Upper lobe of left lung (tissue), 6 donors: ENCODE results near the gene SF3A1. TPM values are rescaled to one million over a fixed set of nuclear protein-coding genes. Genes with fewer than 3 reads are reported as not detected.

Experiments
- ATAC-seq, 2 donors: fragments of 200-7000 bp; cut with Tn5 transposase; one replicate each; pipeline ENCODE4 v1.9.1; 2022; ENCODE audit warnings: mild to moderate bottlenecking in 2 of 2, moderate library complexity in 2 of 2; ENCODE audit not compliant: low FRiP score in 2 of 2
- DNase-seq, 2 donors: peaks; one replicate each; pipeline ENCODE4 v3.0.0-alpha.2; 2019 to 2020
- H3K27ac ChIP-seq, 4 donors: fragments of 200-600 bp; sonication (generic); one replicate each; pipeline ENCODE4 v1.5.1; 2016 to 2019
- H3K27me3 ChIP-seq, 4 donors: fragments of 200-600 bp; sonication (generic); one replicate each; pipeline ENCODE4 v1.5.1; 2017 to 2019
- H3K36me3 ChIP-seq, 4 donors: fragments of 200-600 bp; sonication (generic); one replicate each; pipeline ENCODE4 v1.5.1; 2016 to 2019
- H3K4me1 ChIP-seq, 4 donors: fragments of 200-600 bp; sonication (generic); one replicate each; pipeline ENCODE4 v1.5.1; 2018 to 2019
- H3K4me3 ChIP-seq, 4 donors: fragments of 200-600 bp; sonication (generic); one replicate each; pipeline ENCODE4 v1.5.1; 2017 to 2019; ENCODE audit warnings: mild to moderate bottlenecking in 2 of 4, moderate library complexity in 1 of 4
- H3K9me3 ChIP-seq, 4 donors: fragments of 200-600 bp; sonication (generic); one replicate each; pipeline ENCODE4 v1.5.1; 2018 to 2019
- CTCF ChIP-seq, 6 experiments: fragments of 450-650 bp in 4 of 6; fragments of 200-600 bp in 2 of 6; sonication (generic) in 2 of 6; IDR thresholded peaks; one replicate each; pipeline ENCODE4 v1.5.1; 2016 to 2019; ENCODE audit warnings: antibody characterized with exemption in 6 of 6
- EP300 ChIP-seq, 4 donors: sonication (generic); formaldehyde crosslinking; IDR thresholded peaks; one replicate each; pipeline ENCODE4 v1.5.1; 2017; ENCODE audit warnings: antibody characterized with exemption in 4 of 4, control low read depth in 2 of 4
- POLR2A ChIP-seq, 4 donors: fragments of 450-650 bp; IDR thresholded peaks; one replicate each; pipeline ENCODE4 v1.5.1; 2016 to 2017; ENCODE audit warnings: antibody characterized with exemption in 4 of 4, mild to moderate bottlenecking in 2 of 4
- POLR2AphosphoS5 ChIP-seq, 2 donors: sonication (generic); formaldehyde crosslinking; IDR thresholded peaks; one replicate each; pipeline ENCODE4 v1.5.1; 2017; ENCODE audit warnings: antibody characterized with exemption in 2 of 2
- WGBS, 2 donors: methylation state at CpG; one replicate each; pipeline ENCODE4 v1.1.5; 2017 to 2018; 5-methylcytosine and 5-hydroxymethylcytosine counted together
- total RNA-seq, 6 donors: library from RNA; depleted of rRNA in 4 of 6; stranded (reverse); fragments of >200 nt in 4 of 6; gene quantifications; one replicate each; pipeline versions ENCODE4 v1.1.0 to v1.2.1, GENCODE V29; 2016 to 2021
- donor health status: DM: no; HTN: no; CAD: no; lungs with moderate emphysema.
- donor health status: DM: no; HTN: yes; CAD: no; lungs with severe emphysema.

The SF3A1 gene
- total RNA-seq, 6 donors from 2014 or later = 89.1 to 204 (median 138) TPM

GRCh38 chr22:30296324-30296723, 60.4 kb downstream of the SF3A1 start:
- Histone ChIP-seq H3K4me1 (peaks cover 45 to 66% (median 57%) of the 10 kb centered on the region in 4 donors), H3K36me3 (peaks cover 28 to 93% (median 68%) of the 10 kb centered on the region in 4 donors), H3K9me3 (no peaks in the 10 kb centered on the region), H3K27ac (peak overlapping the region; percentile 63 to 94 (median 86)), H3K27me3 (no peaks in the 10 kb centered on the region), H3K4me3 (no peak overlapping the region)
- no peak for DNase-seq
- no peak for ATAC-seq
- WGBS, 2 donors = 92 to 96% methylated on average over 4 of the region's 4 CpGs
- TF ChIP-seq CTCF (IDR thresholded peaks at IDR 0.05) (no peak), POLR2AphosphoS5 (IDR thresholded peaks at IDR 0.05) (no peak), EP300 (IDR thresholded peaks at IDR 0.05) (no peak), POLR2A (IDR thresholded peaks at IDR 0.05) (no peak)

- Histone ChIP-seq H3K27me3 (no peaks in the 10 kb centered on the region), H3K4me1 (peaks cover 45 to 66% (median 57%) of the 10 kb centered on the region in 4 donors), H3K27ac (peak overlapping the region in 3 of 4 donors; percentile 3 to 90 (median 83)), H3K36me3 (peaks cover 28 to 85% (median 68%) of the 10 kb centered on the region in 4 donors), H3K4me3 (no peak overlapping the region), H3K9me3 (no peaks in the 10 kb centered on the region)
- ATAC-seq = no peak
- 75 to 79% methylated on average over 5 to 7 of the region's 7 CpGs for WGBS, 2 donors
- TF ChIP-seq POLR2AphosphoS5 (IDR thresholded peaks at IDR 0.05) (no peak), CTCF (IDR thresholded peaks at IDR 0.05) (no peak), POLR2A (IDR thresholded peaks at IDR 0.05) (no peak), EP300 (IDR thresholded peaks at IDR 0.05) (no peak)
- DNase-seq = no peak
Measured at GRCh38 chr22:30295576-30295975, 61.1 kb downstream of the SF3A1 start.

GRCh38 chr22:30294830-30295229, 61.9 kb downstream of the SF3A1 start:
- TF ChIP-seq CTCF (IDR thresholded peaks at IDR 0.05) (no peak), EP300 (IDR thresholded peaks at IDR 0.05) (no peak), POLR2AphosphoS5 (IDR thresholded peaks at IDR 0.05) (no peak)
- Histone ChIP-seq H3K27ac (peak overlapping the region in 3 of 4 donors; percentile 51 to 90 (median 83)), H3K36me3 (peaks cover 28 to 81% (median 66%) of the 10 kb centered on the region in 4 donors), H3K27me3 (no peaks in the 10 kb centered on the region), H3K4me3 (no peak overlapping the region), H3K9me3 (no peaks in the 10 kb centered on the region), H3K4me1 (peaks cover 50 to 70% (median 60%) of the 10 kb centered on the region in 4 donors)
- WGBS, 2 donors = 94% methylated on average over 11 of the region's 11 CpGs; no CpG with 5 or more reads in 1 of the 2 donors
- no peak for ATAC-seq
- DNase-seq = no peak

- TF ChIP-seq CTCF (IDR thresholded peaks at IDR 0.05) (no peak), EP300 (IDR thresholded peaks at IDR 0.05) (no peak), POLR2AphosphoS5 (IDR thresholded peaks at IDR 0.05) (no peak), POLR2A (IDR thresholded peaks at IDR 0.05) (no peak)
- Histone ChIP-seq H3K36me3 (peaks cover 26 to 73% (median 61%) of the 10 kb centered on the region in 4 donors), H3K27ac (peak overlapping the region in 3 of 4 donors; percentile 51 to 99 (median 90)), H3K4me3 (no peak overlapping the region), H3K4me1 (peaks cover 47 to 65% (median 55%) of the 10 kb centered on the region in 4 donors), H3K27me3 (no peaks in the 10 kb centered on the region), H3K9me3 (no peaks in the 10 kb centered on the region)
- DNase-seq (no peak), ATAC-seq (no peak)
- WGBS, 2 donors = 95 to 100% methylated on average over 3 to 9 of the region's 9 CpGs
Measured at GRCh38 chr22:30294066-30294465, 62.6 kb downstream of the SF3A1 start.

GRCh38 chr22:30293026-30293425, 63.7 kb downstream of the SF3A1 start:
- Histone ChIP-seq H3K4me3 (no peak overlapping the region), H3K27ac (peak overlapping the region; percentile 94 to 99 (median 96)), H3K9me3 (no peaks in the 10 kb centered on the region), H3K27me3 (no peaks in the 10 kb centered on the region), H3K36me3 (peaks cover 25 to 63% (median 55%) of the 10 kb centered on the region in 4 donors), H3K4me1 (peaks cover 50 to 65% (median 55%) of the 10 kb centered on the region in 4 donors)
- ATAC-seq (no peak), DNase-seq (no peak)
- TF ChIP-seq CTCF (IDR thresholded peaks at IDR 0.05) (no peak), POLR2A (IDR thresholded peaks at IDR 0.05) (no peak), EP300 (IDR thresholded peaks at IDR 0.05) (no peak), POLR2AphosphoS5 (IDR thresholded peaks at IDR 0.05) (no peak)
- WGBS, 2 donors = 95 to 98% methylated on average over 6 to 7 of the region's 7 CpGs
